Middle frontal gyrus (tissue), 1 donor: ENCODE data around the gene FAM177A1.
"Not testable (repeated sequence)": the region's sequence is repeated elsewhere in the genome, so short reads cannot be mapped to it uniquely, and the experiment has no call there.

Experiments used
- DNase-seq: peaks from one replicate; pipeline ENCODE4 v3.0.0-alpha.2; 2015; ENCODE audit warnings: low spot score; ENCODE audit errors: extremely low spot score

FAM177A1 gene

GRCh38 chr14:35061113-35061791 is 15.2 kb downstream of the FAM177A1 start:
- not testable (repeated sequence) for DNase-seq

GRCh38 chr14:35065731-35066130 is 19.7 kb downstream of the FAM177A1 start:
- not testable (repeated sequence) for DNase-seq

- no peak for DNase-seq
These were observed 22.4 kb downstream of the FAM177A1 start for GRCh38 chr14:35068238-35069012.

- DNase-seq, result no peak
These were observed 26.2 kb downstream of the FAM177A1 start for GRCh38 chr14:35072226-35072625.

GRCh38 chr14:35073486-35073885 is 27.4 kb downstream of the FAM177A1 start:
- no peak for DNase-seq

GRCh38 chr14:35078082-35078481 is 32.0 kb downstream of the FAM177A1 start:
- DNase-seq, result no peak

GRCh38 chr14:35079742-35080141 is 33.7 kb downstream of the FAM177A1 start:
- DNase-seq, result no peak

GRCh38 chr14:35083530-35084150 is 37.6 kb downstream of the FAM177A1 start:
- DNase-seq, result no peak

- no peak for DNase-seq
These were observed 39.4 kb downstream of the FAM177A1 start for GRCh38 chr14:35085441-35085840.

- DNase-seq, result no peak
These were observed 42.4 kb downstream of the FAM177A1 start for GRCh38 chr14:35088514-35088913.

GRCh38 chr14:35094645-35095044 is 48.6 kb downstream of the FAM177A1 start:
- not testable (repeated sequence) for DNase-seq

GRCh38 chr14:35107866-35108265 is 61.8 kb downstream of the FAM177A1 start:
- DNase-seq, result no peak

- no peak for DNase-seq
These were observed 66.6 kb downstream of the FAM177A1 start for GRCh38 chr14:35112641-35113040.

GRCh38 chr14:35113308-35113950 is 67.4 kb downstream of the FAM177A1 start:
- DNase-seq, result no peak

- no peak for DNase-seq
These were observed 68.0 kb downstream of the FAM177A1 start for GRCh38 chr14:35114036-35114435.

GRCh38 chr14:35116242-35116641 is 70.2 kb downstream of the FAM177A1 start:
- DNase-seq, result no peak

GRCh38 chr14:35117112-35117511 is 71.0 kb downstream of the FAM177A1 start:
- no peak for DNase-seq

- no peak for DNase-seq
These were observed 75.2 kb downstream of the FAM177A1 start for GRCh38 chr14:35121026-35121886.

- DNase-seq, result peak; percentile 86
These were observed 76.0 kb downstream of the FAM177A1 start, which contains the start of the genes PPP2R3C and PRORP for GRCh38 chr14:35121887-35122695. TSS of gene PPP2R3C (minus strand) at chr14:35121990. CDS start at chr14:35121959, 31 bp downstream. TSS of gene PRORP (plus strand) at chr14:35122552. CDS start at chr14:35123246, 694 bp downstream.
